Lower lobe of right lung (tissue), 2 donors: ENCODE data around the gene PRKN. TPM values are rescaled to one million over a fixed set of nuclear protein-coding genes. Genes with fewer than 3 reads are reported as not detected.

Source experiments
- ATAC-seq, 2 donors: fragments of 200-7000 bp; cut with Tn5 transposase; one replicate each; pipeline ENCODE4 v1.9.1; 2020 to 2022; ENCODE audit warnings: mild to moderate bottlenecking in 2 of 2, moderate library complexity in 2 of 2
- DNase-seq: peaks from one replicate; pipeline ENCODE4 v3.0.0-alpha.2; 2020
- H3K27ac ChIP-seq: fragments of 200-600 bp; one replicate; pipeline ENCODE4 v1.8.0; 2022
- H3K27me3 ChIP-seq: fragments of 200-600 bp; one replicate; pipeline ENCODE4 v1.8.0; 2022; ENCODE audit warnings: low read depth
- H3K36me3 ChIP-seq: fragments of 200-600 bp; one replicate; pipeline ENCODE4 v1.8.0; 2022; ENCODE audit warnings: mild to moderate bottlenecking
- H3K4me1 ChIP-seq: fragments of 200-600 bp; one replicate; pipeline ENCODE4 v1.8.0; 2022
- H3K4me3 ChIP-seq: fragments of 200-600 bp; one replicate; pipeline ENCODE4 v1.8.0; 2022; ENCODE audit warnings: mild to moderate bottlenecking
- H3K9me3 ChIP-seq: fragments of 200-600 bp; one replicate; pipeline ENCODE4 v1.8.0; 2022
- intact Hi-C: fragments of 100-400 bp; cut with DNase I; formaldehyde crosslinking; loops from one replicate; pipeline ENCODE4 v1.11.0; 2022
- total RNA-seq: library from RNA; stranded (reverse); fragmentation: NEBNext Ultra II Directional; extraction: Animal tissue kit (Norgen Biotek cat#: 25700); gene quantifications from one replicate; pipeline ENCODE4 v1.2.1, GENCODE V29; 2021
- TF ChIP-seq, protein P1 (sequence below): fragments of 200-600 bp; IDR thresholded peaks from one replicate; pipeline ENCODE4 v1.8.0; 2022; ENCODE audit warnings: antibody characterized with exemption, mild to moderate bottlenecking
- donor health status: DM: no; HTN: yes; CAD: no; lungs with severe emphysema.

PRKN gene
- total RNA-seq, 1 donor from 2014 or later, result 6.1 TPM

DNA sequence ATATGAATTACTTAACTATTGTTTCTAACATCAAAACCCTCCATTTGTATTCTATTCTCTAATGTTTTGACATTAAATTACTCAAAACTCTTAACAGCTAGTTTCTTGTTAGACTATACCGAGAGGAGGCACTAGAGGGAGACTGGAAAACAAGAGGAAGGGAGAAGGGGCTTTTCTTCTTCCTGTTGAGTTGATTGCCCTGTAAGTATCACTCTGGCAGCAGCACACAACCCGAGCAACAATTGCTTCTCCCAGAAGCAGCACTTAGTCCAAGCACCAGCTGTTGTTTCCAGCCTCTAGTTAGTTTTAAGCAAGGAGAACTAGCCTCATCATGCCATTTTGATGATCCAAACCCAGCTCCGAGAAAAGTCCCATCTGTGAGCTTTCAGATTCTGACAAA, 603.8 kb downstream of the PRKN start:
- Histone ChIP-seq H3K27ac (no peak overlapping the region), H3K27me3 (no peaks in the 10 kb centered on the region), H3K36me3 (no peaks in the 10 kb centered on the region), H3K4me1 (no peaks in the 10 kb centered on the region), H3K4me3 (no peak overlapping the region), H3K9me3 (peaks cover 5% of the 10 kb centered on the region)
- intact Hi-C loops, result no loop called here
- TF ChIP-seq, protein P1, sequence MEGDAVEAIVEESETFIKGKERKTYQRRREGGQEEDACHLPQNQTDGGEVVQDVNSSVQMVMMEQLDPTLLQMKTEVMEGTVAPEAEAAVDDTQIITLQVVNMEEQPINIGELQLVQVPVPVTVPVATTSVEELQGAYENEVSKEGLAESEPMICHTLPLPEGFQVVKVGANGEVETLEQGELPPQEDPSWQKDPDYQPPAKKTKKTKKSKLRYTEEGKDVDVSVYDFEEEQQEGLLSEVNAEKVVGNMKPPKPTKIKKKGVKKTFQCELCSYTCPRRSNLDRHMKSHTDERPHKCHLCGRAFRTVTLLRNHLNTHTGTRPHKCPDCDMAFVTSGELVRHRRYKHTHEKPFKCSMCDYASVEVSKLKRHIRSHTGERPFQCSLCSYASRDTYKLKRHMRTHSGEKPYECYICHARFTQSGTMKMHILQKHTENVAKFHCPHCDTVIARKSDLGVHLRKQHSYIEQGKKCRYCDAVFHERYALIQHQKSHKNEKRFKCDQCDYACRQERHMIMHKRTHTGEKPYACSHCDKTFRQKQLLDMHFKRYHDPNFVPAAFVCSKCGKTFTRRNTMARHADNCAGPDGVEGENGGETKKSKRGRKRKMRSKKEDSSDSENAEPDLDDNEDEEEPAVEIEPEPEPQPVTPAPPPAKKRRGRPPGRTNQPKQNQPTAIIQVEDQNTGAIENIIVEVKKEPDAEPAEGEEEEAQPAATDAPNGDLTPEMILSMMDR, result no peak
- ATAC-seq (peak in 1 of 2 donors; percentile 24), DNase-seq (no peak)

DNA sequence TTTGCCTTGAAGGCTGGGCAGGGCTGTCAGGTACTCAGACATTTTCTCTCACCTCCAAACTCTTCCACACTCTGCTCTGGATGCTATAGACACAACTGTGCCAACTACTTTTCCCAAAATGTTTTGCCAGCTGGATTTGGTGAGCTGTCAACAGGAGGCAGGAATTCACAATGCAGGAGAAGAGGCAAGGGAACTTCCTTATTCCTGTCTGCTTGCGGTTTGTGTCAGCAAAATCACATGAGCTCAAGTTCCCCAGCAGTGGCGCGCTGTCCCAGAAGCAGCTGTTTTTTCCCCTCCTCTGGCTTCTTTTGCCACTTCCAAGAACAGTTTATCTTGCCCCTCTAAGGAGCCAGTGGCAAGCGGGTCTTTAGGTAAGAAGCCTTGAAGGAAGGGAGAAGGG, 608.2 kb downstream of the PRKN start:
- H3K36me3 ChIP-seq, result no peaks in the 10 kb centered on the region
- H3K4me1 ChIP-seq, result no peaks in the 10 kb centered on the region
- DNase-seq (peak; percentile 51), ATAC-seq (peak; percentile 65 to 72)
- H3K27ac ChIP-seq, result no peak overlapping the region
- intact Hi-C loops, result no loop called here
- no peak overlapping the region for H3K4me3 ChIP-seq
- no peaks in the 10 kb centered on the region for H3K27me3 ChIP-seq
- no peaks in the 10 kb centered on the region for H3K9me3 ChIP-seq
- TF ChIP-seq, protein P1, result no peak

DNA sequence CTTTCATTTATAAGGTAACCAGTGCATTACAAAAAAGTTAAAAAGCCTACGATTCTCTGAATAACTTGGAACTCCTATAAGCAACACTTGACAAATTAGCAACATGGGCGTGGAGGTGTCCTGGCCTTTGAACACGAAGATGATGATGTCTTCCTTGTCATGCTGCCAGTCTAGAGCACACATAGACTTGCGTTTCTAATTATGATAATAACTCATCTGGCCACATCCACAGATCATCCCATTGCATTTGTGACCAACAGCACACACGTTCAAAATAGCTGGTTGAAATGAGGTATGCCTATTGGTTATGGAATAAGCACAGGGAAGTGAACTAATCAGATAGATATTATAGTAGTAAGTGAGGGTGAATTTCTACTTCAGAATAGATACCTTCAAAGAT, 608.9 kb downstream of the PRKN start:
- no peak for ATAC-seq
- H3K27ac ChIP-seq, result no peak overlapping the region
- intact Hi-C loops, result no loop called here

DNA sequence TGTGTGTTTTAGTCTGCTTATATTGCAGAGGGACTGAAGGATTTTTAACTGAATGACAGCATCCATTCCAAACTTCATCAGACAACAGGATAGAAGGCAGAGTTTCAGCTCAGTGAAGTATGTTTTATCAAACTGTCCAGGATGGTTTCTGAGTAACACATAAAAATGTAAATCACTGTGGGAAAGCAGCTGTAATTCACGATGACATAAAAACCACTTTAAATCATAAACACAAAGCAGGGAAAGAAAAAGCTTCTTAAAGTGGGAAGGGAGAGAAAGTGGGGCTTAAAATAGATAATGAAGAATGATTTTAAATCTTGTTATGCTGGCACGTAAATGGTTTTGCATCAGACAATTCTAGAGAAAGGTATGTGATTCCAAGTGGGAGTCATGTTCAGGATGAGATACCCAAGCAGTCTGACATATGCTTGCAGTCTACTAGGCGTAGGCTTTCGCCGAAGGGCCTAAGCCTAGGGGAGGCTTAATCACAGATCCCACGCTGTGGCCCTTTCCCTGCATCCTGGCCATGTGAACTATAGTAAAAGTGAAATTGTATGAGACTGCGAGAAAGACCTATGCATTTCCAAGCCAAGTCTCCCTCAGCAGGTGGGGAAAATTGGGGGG, 610.6 kb downstream of the PRKN start:
- TF ChIP-seq, protein P1, result no peak
- H3K4me1 ChIP-seq, result no peaks in the 10 kb centered on the region
- H3K9me3 ChIP-seq, result no peaks in the 10 kb centered on the region
- no peaks in the 10 kb centered on the region for H3K36me3 ChIP-seq
- no peaks in the 10 kb centered on the region for H3K27me3 ChIP-seq
- intact Hi-C loops, result no loop called here
- H3K27ac ChIP-seq, result no peak overlapping the region
- DNase-seq (no peak), ATAC-seq (no peak)
- H3K4me3 ChIP-seq, result no peak overlapping the region

More for the DNA sequence above, 608.9 kb downstream of the PRKN start:
- Histone ChIP-seq H3K27me3 (no peaks in the 10 kb centered on the region), H3K36me3 (no peaks in the 10 kb centered on the region), H3K4me1 (no peaks in the 10 kb centered on the region), H3K4me3 (no peak overlapping the region), H3K9me3 (no peaks in the 10 kb centered on the region)
- no peak for DNase-seq
- TF ChIP-seq, protein P1, result no peak

DNA sequence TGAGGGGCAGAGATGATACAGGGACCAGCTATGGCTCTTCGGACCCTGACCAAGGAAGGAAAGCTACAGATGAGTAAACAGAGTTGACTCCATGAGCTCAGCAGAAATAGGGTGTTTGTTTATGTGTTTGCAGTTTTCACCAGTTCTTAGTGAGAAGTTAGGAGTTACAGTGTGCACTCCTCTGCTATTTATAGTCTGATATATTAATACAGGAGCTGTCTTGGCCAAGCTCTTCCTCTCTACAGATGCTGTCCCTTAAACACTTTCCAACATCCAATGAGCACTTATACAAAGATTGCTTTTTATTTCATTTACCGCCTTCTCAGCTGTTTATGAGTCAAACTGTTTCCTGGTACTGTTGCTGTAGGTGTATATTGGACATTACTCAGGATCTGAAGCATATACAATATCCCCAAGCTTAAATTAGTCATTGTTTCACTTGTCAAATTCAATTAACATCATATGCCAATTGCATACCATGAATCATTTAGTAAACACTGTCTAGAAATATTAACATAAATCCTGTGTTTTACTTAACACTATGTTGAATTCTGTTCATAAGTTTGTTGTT, 618.0 kb downstream of the PRKN start:
- no peaks in the 10 kb centered on the region for H3K36me3 ChIP-seq

More for the DNA sequence above, 618.0 kb downstream of the PRKN start:
- Histone ChIP-seq H3K27me3 (no peaks in the 10 kb centered on the region), H3K4me1 (no peaks in the 10 kb centered on the region), H3K27ac (no peak overlapping the region), H3K9me3 (no peaks in the 10 kb centered on the region), H3K4me3 (no peak overlapping the region)
- intact Hi-C loops, result no loop called here
- ATAC-seq (no peak), DNase-seq (no peak)
- TF ChIP-seq, protein P1, result no peak
